HTR-8/SVneo (cell line): ENCODE data around the gene MMP3.

ENCODE experiments used
- DNase-seq: peaks from one replicate; pipeline ENCODE4 v3.0.0; 2011; ENCODE audit warnings: low spot score, mixed read lengths; ENCODE audit not compliant: insufficient read length
- FAIRE-seq: peaks from 2 replicates; lab custom pipeline; 2011; peaks lifted over from hg19 to GRCh38; lab: Jason Lieb, UNC

Gene MMP3

GRCh38 chr11:102793677-102794290, 49.6 kb downstream of the MMP3 start:
- DNase-seq (no peak), FAIRE-seq (peak; percentile 31)

DNA sequence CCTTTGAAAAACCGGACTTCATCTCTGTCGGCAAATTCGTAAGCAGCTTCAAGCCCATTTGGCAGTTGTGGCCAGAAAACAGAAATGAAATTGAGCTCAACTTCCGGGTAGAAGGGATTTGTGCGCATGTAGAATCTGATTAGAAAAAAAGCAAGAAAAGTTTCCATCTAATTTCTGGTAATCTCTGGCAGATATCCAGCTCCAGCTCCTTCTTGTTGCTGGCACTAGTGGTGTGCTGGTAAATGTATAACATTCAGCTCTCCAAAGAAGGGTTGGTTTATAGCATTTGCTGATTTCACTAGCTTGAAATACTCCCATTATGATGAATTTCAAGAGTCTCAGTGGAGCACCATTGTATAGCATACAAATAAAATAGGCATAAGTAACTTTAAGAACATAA, 50.8 kb downstream of the MMP3 start:
- FAIRE-seq (no peak), DNase-seq (no peak)

- FAIRE-seq = peak; percentile 55
- no peak for DNase-seq
These were observed 52.0 kb downstream of the MMP3 start for GRCh38 chr11:102791271-102792036.

GRCh38 chr11:102788334-102788995, 54.9 kb downstream of the MMP3 start:
- DNase-seq = no peak

More at GRCh38 chr11:102788334-102788995, 54.9 kb downstream of the MMP3 start:
- peak; percentile 72 for FAIRE-seq
